GM18517 (cell line): Measurements from ENCODE around the gene NCAPD3.
"Not testable (repeated sequence)": the region's sequence is repeated elsewhere in the genome, so short reads cannot be mapped to it uniquely, and the experiment has no call there.

Experiments
- ATAC-seq: cut with Tn5 transposase; IDR thresholded peaks from one replicate; pipeline ENCODE4 v1.9.1; 2021; ENCODE audit warnings: mild to moderate bottlenecking, moderate library complexity; ENCODE audit not compliant: unreplicated experiment

NCAPD3 gene

GRCh38 chr11:134229126-134229790 lies 5.5 kb upstream of the NCAPD3 start:
- ATAC-seq: no peak

GRCh38 chr11:134228625-134229024 lies 4.9 kb upstream of the NCAPD3 start:
- peak; percentile 67 for ATAC-seq

- no peak for ATAC-seq
These were observed 3.1 kb upstream of the NCAPD3 start for GRCh38 chr11:134226806-134227325.

GRCh38 chr11:134224710-134225664 lies 1.2 kb upstream of the NCAPD3 start:
- ATAC-seq: peak; percentile 29

GRCh38 chr11:134223121-134223520 lies 646 bp downstream of the NCAPD3 start:
- no peak for ATAC-seq

GRCh38 chr11:134216816-134217215 lies 7.0 kb downstream of the NCAPD3 start:
- no peak for ATAC-seq

- ATAC-seq: no peak
These were observed 7.9 kb downstream of the NCAPD3 start for GRCh38 chr11:134215836-134216235.

- no peak for ATAC-seq
These were observed 16.1 kb downstream of the NCAPD3 start for GRCh38 chr11:134207538-134208239.

GRCh38 chr11:134206185-134206584 lies 17.6 kb downstream of the NCAPD3 start:
- ATAC-seq: no peak

- ATAC-seq: no peak
These were observed 18.0 kb downstream of the NCAPD3 start for GRCh38 chr11:134205729-134206128.

- ATAC-seq: no peak
These were observed 21.1 kb downstream of the NCAPD3 start for GRCh38 chr11:134202661-134203060.

GRCh38 chr11:134200688-134201087 lies 23.1 kb downstream of the NCAPD3 start:
- ATAC-seq: no peak

GRCh38 chr11:134199531-134199930 lies 24.2 kb downstream of the NCAPD3 start:
- ATAC-seq: no peak

GRCh38 chr11:134196756-134197155 lies 27.0 kb downstream of the NCAPD3 start:
- no peak for ATAC-seq

- ATAC-seq: not testable (repeated sequence)
These were observed 35.7 kb downstream of the NCAPD3 start for GRCh38 chr11:134188092-134188491.

- no peak for ATAC-seq
These were observed 42.1 kb downstream of the NCAPD3 start for GRCh38 chr11:134181707-134182106.

GRCh38 chr11:134178032-134178674 lies 45.6 kb downstream of the NCAPD3 start:
- no peak for ATAC-seq

GRCh38 chr11:134176284-134176683 lies 47.5 kb downstream of the NCAPD3 start:
- ATAC-seq: no peak

- no peak for ATAC-seq
These were observed 50.5 kb downstream of the NCAPD3 start for GRCh38 chr11:134173296-134173695.

- ATAC-seq: no peak
These were observed 51.8 kb downstream of the NCAPD3 start for GRCh38 chr11:134171951-134172350.

GRCh38 chr11:134170919-134171281 lies 52.9 kb downstream of the NCAPD3 start:
- no peak for ATAC-seq
